ENCODE data around the gene RBM19.

RBM19 gene

GRCh38 chr12:113891167-113891692, 74.9 kb downstream of the RBM19 start:
- H4K20me1 ChIP-seq (ENCODE audit: control insufficient read depth, insufficient read depth, low read depth, low read length) = no peaks in the 10 kb centered on the region
- no peaks in the 10 kb centered on the region for H3K79me2 ChIP-seq (ENCODE audit: control insufficient read depth, low read length)
- no peaks in the 10 kb centered on the region for H3K27me3 ChIP-seq (ENCODE audit: control insufficient read depth, low read length)
- no peak for TF ChIP-seq EZH2phosphoT487 (IDR thresholded peaks at IDR 0.05; ENCODE audit: borderline replicate concordance, low read length)
- no peaks in the 10 kb centered on the region for H3K9me3 ChIP-seq (ENCODE audit: control insufficient read depth, insufficient read depth, low read length)
- H3K4me3 ChIP-seq (ENCODE audit: low read length) = no peak overlapping the region
- no peak overlapping the region for H3K27ac ChIP-seq (ENCODE audit: low read depth, low read length)
- no peaks in the 10 kb centered on the region for H3K9me2 ChIP-seq (replicated peaks; ENCODE audit: control insufficient read depth, low read length)
- no peaks in the 10 kb centered on the region for H3K4me1 ChIP-seq (ENCODE audit: control insufficient read depth, low read length)
- H3K36me3 ChIP-seq (ENCODE audit: control insufficient read depth, low read length) = no peaks in the 10 kb centered on the region
- no peak overlapping the region for H3K4me2 ChIP-seq (ENCODE audit: low read length)
- H3F3A ChIP-seq (ENCODE audit: control insufficient read depth, insufficient read depth) = no peaks in the 10 kb centered on the region

DNA sequence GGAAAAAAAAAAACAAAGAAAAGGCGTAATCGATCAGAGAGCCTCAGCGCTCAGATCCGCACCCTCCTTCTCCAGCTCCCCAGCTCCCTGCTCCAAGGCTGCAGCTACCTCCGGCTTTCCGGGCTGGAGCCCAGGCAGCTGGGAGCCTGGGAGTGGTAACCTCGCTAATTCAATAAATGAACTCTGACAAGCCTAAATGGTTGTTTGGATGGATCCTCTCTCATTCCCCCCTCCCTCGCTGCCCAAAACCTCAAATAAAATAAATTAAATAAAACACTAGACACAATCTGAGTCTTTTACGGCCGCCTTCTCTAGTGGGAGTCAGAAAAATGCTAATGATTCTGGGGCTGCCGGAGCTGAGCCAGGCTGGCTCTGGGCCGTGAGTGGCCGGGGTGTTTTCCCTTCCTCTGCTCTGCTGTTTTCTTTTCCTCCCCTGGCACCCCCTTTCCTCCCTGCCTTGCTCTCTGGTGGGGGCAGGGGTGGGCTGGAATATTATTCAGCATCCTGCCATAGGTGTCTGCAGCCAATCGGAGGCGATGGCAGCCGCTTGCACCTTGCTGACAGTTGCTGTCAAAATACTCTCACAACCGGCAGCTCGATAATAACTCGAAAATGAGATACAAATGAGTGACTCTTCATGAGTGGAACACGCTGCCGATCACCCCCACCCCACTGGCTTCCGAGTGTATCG, 76.1 kb downstream of the RBM19 start:
- no peak overlapping the region for H3K27ac ChIP-seq (ENCODE audit: low read depth, low read length)
- no peak for TF ChIP-seq EZH2phosphoT487 (IDR thresholded peaks at IDR 0.05; ENCODE audit: borderline replicate concordance, low read length)
- TF ChIP-seq, protein P1, sequence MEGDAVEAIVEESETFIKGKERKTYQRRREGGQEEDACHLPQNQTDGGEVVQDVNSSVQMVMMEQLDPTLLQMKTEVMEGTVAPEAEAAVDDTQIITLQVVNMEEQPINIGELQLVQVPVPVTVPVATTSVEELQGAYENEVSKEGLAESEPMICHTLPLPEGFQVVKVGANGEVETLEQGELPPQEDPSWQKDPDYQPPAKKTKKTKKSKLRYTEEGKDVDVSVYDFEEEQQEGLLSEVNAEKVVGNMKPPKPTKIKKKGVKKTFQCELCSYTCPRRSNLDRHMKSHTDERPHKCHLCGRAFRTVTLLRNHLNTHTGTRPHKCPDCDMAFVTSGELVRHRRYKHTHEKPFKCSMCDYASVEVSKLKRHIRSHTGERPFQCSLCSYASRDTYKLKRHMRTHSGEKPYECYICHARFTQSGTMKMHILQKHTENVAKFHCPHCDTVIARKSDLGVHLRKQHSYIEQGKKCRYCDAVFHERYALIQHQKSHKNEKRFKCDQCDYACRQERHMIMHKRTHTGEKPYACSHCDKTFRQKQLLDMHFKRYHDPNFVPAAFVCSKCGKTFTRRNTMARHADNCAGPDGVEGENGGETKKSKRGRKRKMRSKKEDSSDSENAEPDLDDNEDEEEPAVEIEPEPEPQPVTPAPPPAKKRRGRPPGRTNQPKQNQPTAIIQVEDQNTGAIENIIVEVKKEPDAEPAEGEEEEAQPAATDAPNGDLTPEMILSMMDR (IDR thresholded peaks at IDR 0.05; ENCODE audit: low read depth, low read length, poor library complexity, severe bottlenecking) = no peak
- no peaks in the 10 kb centered on the region for H3K79me2 ChIP-seq (ENCODE audit: control insufficient read depth, low read length)
- no peaks in the 10 kb centered on the region for H3K4me1 ChIP-seq (ENCODE audit: control insufficient read depth, low read length)
- no peaks in the 10 kb centered on the region for H3F3A ChIP-seq (ENCODE audit: control insufficient read depth, insufficient read depth)
- no peaks in the 10 kb centered on the region for H3K27me3 ChIP-seq (ENCODE audit: control insufficient read depth, low read length)
- H3K9me3 ChIP-seq (ENCODE audit: control insufficient read depth, insufficient read depth, low read length) = no peaks in the 10 kb centered on the region
- H3K4me3 ChIP-seq (ENCODE audit: low read length) = no peak overlapping the region
- no peaks in the 10 kb centered on the region for H3K9me2 ChIP-seq (replicated peaks; ENCODE audit: control insufficient read depth, low read length)
- no peak overlapping the region for H3K4me2 ChIP-seq (ENCODE audit: low read length)
- no peaks in the 10 kb centered on the region for H3K36me3 ChIP-seq (ENCODE audit: control insufficient read depth, low read length)
- H4K20me1 ChIP-seq (ENCODE audit: control insufficient read depth, insufficient read depth, low read depth, low read length) = no peaks in the 10 kb centered on the region

DNA sequence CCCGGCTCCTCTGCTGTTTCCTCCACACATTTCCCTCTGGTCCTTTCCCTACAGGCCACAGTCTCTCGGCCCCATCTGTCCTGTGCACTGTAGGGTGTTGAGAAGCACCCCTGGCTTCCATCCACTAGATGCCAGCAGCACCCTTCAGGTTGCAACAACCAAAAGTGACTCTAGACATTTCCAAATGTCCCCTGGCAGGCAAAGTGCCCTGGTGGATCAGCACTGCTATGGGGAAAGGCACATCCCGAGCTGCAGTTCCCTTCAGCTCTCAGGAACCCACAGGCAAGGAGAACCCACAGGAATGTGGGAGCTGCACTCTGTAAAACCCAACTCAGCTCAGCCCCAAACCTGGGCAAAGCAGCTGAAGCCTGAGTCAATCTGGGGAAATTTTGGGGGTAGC, 77.0 kb downstream of the RBM19 start:
- no peaks in the 10 kb centered on the region for H3K4me1 ChIP-seq (ENCODE audit: control insufficient read depth, low read length)
- H3K27me3 ChIP-seq (ENCODE audit: control insufficient read depth, low read length) = no peaks in the 10 kb centered on the region
- H3F3A ChIP-seq (ENCODE audit: control insufficient read depth, insufficient read depth) = no peaks in the 10 kb centered on the region
- H3K4me2 ChIP-seq (ENCODE audit: low read length) = no peak overlapping the region
- TF ChIP-seq, protein P1 (IDR thresholded peaks at IDR 0.05; ENCODE audit: low read depth, low read length, poor library complexity, severe bottlenecking) = no peak
- no peak for TF ChIP-seq EZH2phosphoT487 (IDR thresholded peaks at IDR 0.05; ENCODE audit: borderline replicate concordance, low read length)
- H3K9me2 ChIP-seq (replicated peaks; ENCODE audit: control insufficient read depth, low read length) = no peaks in the 10 kb centered on the region
- H4K20me1 ChIP-seq (ENCODE audit: control insufficient read depth, insufficient read depth, low read depth, low read length) = no peaks in the 10 kb centered on the region
- no peaks in the 10 kb centered on the region for H3K79me2 ChIP-seq (ENCODE audit: control insufficient read depth, low read length)
- no peak overlapping the region for H3K27ac ChIP-seq (ENCODE audit: low read depth, low read length)
- H3K36me3 ChIP-seq (ENCODE audit: control insufficient read depth, low read length) = no peaks in the 10 kb centered on the region
- H3K9me3 ChIP-seq (ENCODE audit: control insufficient read depth, insufficient read depth, low read length) = no peaks in the 10 kb centered on the region
- no peak overlapping the region for H3K4me3 ChIP-seq (ENCODE audit: low read length)

- no peaks in the 10 kb centered on the region for H3K4me1 ChIP-seq (ENCODE audit: control insufficient read depth, low read length)
These were observed 77.7 kb downstream of the RBM19 start for GRCh38 chr12:113888435-113888834.

More at GRCh38 chr12:113888435-113888834, 77.7 kb downstream of the RBM19 start:
- no peak overlapping the region for H3K27ac ChIP-seq (ENCODE audit: low read depth, low read length)
- no peaks in the 10 kb centered on the region for H3K9me2 ChIP-seq (replicated peaks; ENCODE audit: control insufficient read depth, low read length)
- H3K27me3 ChIP-seq (ENCODE audit: control insufficient read depth, low read length) = no peaks in the 10 kb centered on the region
- H3K79me2 ChIP-seq (ENCODE audit: control insufficient read depth, low read length) = no peaks in the 10 kb centered on the region
- H3F3A ChIP-seq (ENCODE audit: control insufficient read depth, insufficient read depth) = no peaks in the 10 kb centered on the region
- no peak overlapping the region for H3K4me2 ChIP-seq (ENCODE audit: low read length)
- H3K4me3 ChIP-seq (ENCODE audit: low read length) = no peak overlapping the region
- H3K9me3 ChIP-seq (ENCODE audit: control insufficient read depth, insufficient read depth, low read length) = no peaks in the 10 kb centered on the region
- TF ChIP-seq, protein P1 (IDR thresholded peaks at IDR 0.05; ENCODE audit: low read depth, low read length, poor library complexity, severe bottlenecking) = no peak
- no peak for TF ChIP-seq EZH2phosphoT487 (IDR thresholded peaks at IDR 0.05; ENCODE audit: borderline replicate concordance, low read length)
- no peaks in the 10 kb centered on the region for H4K20me1 ChIP-seq (ENCODE audit: control insufficient read depth, insufficient read depth, low read depth, low read length)
- no peaks in the 10 kb centered on the region for H3K36me3 ChIP-seq (ENCODE audit: control insufficient read depth, low read length)
